Naive B cell (primary cell): ENCODE results near the gene KRTAP5-3. TPM values are rescaled to one million over a fixed set of nuclear protein-coding genes. Genes with fewer than 3 reads are reported as not detected.
"Not testable (repeated sequence)": the region's sequence is repeated elsewhere in the genome, so short reads cannot be mapped to it uniquely, and the experiment has no call there.

Experiments used
- ATAC-seq, 2 donors: fragments of 150-1000 bp; cut with Tn5 transposase; 2 replicates each; pipeline ENCODE4 v1.10.0; 2021; ENCODE audit warnings: low read depth in 2 of 2, mild to moderate bottlenecking in 2 of 2, moderate library complexity in 2 of 2
- DNase-seq: peaks from one replicate; pipeline ENCODE4 v3.0.0; 2022
- H3K27ac Mint-ChIP-seq, 6 donors: one replicate each; pipeline ENCODE4 v1.8.0; 2020 to 2022; ENCODE audit warnings: mild to moderate bottlenecking in 6 of 6, mixed read lengths in 6 of 6, moderate library complexity in 5 of 6, inconsistent platforms in 2 of 6
- H3K27me3 Mint-ChIP-seq, 3 donors: one replicate each; pipeline ENCODE4 v1.8.0; 2021 to 2022; ENCODE audit warnings: mixed read lengths in 3 of 3, mild to moderate bottlenecking in 1 of 3
- H3K36me3 Mint-ChIP-seq, 2 donors: one replicate each; pipeline ENCODE4 v1.8.0; 2020 to 2022; ENCODE audit warnings: mixed read lengths in 2 of 2, inconsistent platforms in 1 of 2, mild to moderate bottlenecking in 1 of 2
- H3K4me1 Mint-ChIP-seq, 3 donors: one replicate each; pipeline ENCODE4 v1.8.0; 2020 to 2022; ENCODE audit warnings: mixed read lengths in 3 of 3, inconsistent platforms in 1 of 3, mild to moderate bottlenecking in 1 of 3, moderate library complexity in 1 of 3
- H3K4me3 Mint-ChIP-seq, 8 donors: one replicate each; pipeline ENCODE4 v1.8.0; 2020 to 2022; ENCODE audit warnings: mild to moderate bottlenecking in 8 of 8, mixed read lengths in 8 of 8, moderate library complexity in 8 of 8, inconsistent platforms in 2 of 8
- H3K9me3 Mint-ChIP-seq, 7 donors: one replicate each; pipeline ENCODE4 v1.8.0; 2020 to 2022; ENCODE audit warnings: mixed read lengths in 7 of 7, mild to moderate bottlenecking in 5 of 7, inconsistent platforms in 2 of 7, moderate library complexity in 1 of 7
- polyA plus RNA-seq, 6 donors: library from polyadenylated mRNA; unstranded; fragments of 300-500 nt; fragmentation: Illumina TruSeq; gene quantifications; one replicate each; pipeline ENCODE4 v1.2.3, GENCODE V29; 2021; ENCODE audit warnings: low read depth in 6 of 6

The KRTAP5-3 gene
- polyA plus RNA-seq, 6 donors from 2014 or later = not detected

DNA sequence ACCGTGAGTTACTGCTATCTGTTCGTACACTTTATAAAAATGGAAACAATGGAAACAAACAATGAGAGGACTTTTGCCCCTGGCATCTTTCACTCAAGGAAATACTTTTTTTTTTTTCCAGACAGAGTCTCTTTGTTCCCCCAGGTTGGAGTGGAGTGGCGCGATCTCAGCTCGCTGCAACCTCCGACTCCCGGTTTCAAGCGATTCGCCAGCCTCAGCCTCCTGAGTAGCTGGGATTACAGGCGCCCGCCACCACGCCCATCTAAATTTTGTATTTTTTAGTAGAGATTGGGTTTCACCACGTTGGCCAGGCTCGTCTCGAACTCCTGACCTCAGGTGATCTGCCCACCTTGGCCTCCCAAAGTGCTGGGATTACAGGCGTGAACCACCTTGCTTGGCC lies 32.5 kb downstream of the KRTAP5-3 start:
- Mint-ChIP-seq H3K4me3 (peak overlapping the region in 4 of 8 donors; percentile 30 to 77 (median 46)), H3K27me3 (peaks cover 9 to 41% (median 21%) of the 10 kb centered on the region in 3 donors), H3K9me3 (peaks cover 5 to 15% (median 11%) of the 10 kb centered on the region in 7 donors), H3K36me3 (peaks cover 0 to 14% of the 10 kb centered on the region in 2 donors), H3K4me1 (peaks cover 6 to 13% (median 11%) of the 10 kb centered on the region in 3 donors)
- not testable (repeated sequence) for ATAC-seq, DNase-seq, H3K27ac Mint-ChIP-seq

DNA sequence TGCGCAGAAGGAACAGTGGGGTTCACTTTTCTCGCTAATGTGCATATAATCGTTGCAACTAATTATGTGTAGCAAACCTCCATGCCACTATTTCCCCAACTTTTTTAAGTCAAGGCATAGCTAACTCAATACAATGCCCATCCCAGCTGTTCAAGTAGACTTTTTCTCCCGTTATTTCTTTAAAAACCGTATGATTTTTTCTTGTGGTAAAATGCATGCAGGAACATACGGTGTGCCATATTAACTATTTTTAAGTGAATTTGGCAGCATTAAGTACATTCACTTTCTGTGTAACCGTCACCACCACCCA lies 33.4 kb downstream of the KRTAP5-3 start:
- peaks cover 5 to 15% (median 11%) of the 10 kb centered on the region in 7 donors for H3K9me3 Mint-ChIP-seq
- peak overlapping the region in 7 of 8 donors; percentile 33 to 82 (median 70) for H3K4me3 Mint-ChIP-seq
- peaks cover 6 to 13% (median 13%) of the 10 kb centered on the region in 3 donors for H3K4me1 Mint-ChIP-seq
- no peak overlapping the region for H3K27ac Mint-ChIP-seq
- ATAC-seq (no peak), DNase-seq (no peak)
- peaks cover 8 to 50% (median 24%) of the 10 kb centered on the region in 3 donors for H3K27me3 Mint-ChIP-seq
- peaks cover 0 to 14% of the 10 kb centered on the region in 2 donors for H3K36me3 Mint-ChIP-seq

DNA sequence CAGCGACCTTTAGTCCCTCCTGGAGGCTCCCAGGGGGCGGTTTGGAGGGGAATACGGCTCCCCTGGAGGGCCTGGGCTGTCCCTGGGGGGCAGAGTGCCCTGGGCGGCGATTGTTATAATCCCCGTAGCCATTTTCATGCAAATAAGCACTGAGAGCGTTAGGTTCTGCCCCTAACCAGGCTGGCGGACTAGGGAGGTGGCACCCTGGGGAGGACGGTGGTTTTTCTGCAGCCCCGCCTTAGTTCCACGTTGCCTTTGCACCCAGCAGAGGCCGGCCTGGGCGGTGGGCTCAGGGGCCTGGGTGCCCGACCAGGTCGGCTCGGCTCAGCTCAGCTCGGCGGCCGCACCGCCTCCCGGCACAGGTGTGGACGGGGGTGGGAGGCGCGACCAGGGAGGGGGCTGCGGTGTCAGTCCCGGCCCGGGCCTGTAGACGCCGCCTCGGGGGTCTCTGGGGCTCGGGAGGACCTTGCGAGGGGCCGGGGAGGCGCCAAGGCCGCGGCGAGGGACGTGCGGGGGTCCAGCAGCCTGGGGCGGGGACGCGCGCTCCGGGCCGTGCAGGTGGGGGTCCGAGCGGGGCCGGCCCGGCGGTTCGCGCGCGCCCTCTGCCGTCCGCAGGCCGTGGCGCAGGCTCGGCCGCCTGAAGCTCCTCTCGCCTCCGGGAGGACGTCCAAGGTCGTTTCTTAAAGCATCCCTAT lies 33.9 kb downstream of the KRTAP5-3 start:
- Mint-ChIP-seq H3K9me3 (peaks cover 5 to 15% (median 11%) of the 10 kb centered on the region in 7 donors), H3K27me3 (peaks cover 13 to 54% (median 30%) of the 10 kb centered on the region in 3 donors), H3K36me3 (peaks cover 0 to 14% of the 10 kb centered on the region in 2 donors), H3K4me1 (peaks cover 6 to 13% (median 13%) of the 10 kb centered on the region in 3 donors), H3K27ac (peak overlapping the region in 5 of 6 donors; percentile 49 to 90 (median 63)), H3K4me3 (peak overlapping the region; percentile 47 to 83 (median 77))
- peak; percentile 64 to 69 for ATAC-seq
- peak; percentile 74 for DNase-seq

DNA sequence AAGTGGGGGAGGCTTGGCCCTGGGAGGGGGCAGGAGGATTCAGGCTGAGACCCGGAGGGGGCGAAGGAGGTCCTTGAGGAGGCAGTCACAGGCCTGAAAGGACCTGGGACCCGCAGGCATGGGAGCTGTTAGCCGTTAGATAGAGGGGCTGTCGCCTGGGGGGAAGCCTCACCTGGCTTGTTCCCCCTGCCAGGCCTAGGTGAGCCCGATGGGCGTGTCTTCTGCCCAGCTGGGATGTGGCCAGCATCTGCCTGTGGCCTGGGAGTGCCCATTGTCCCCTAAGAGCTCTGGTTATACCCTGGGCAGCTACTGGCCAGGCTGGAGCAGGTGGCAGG lies 34.4 kb downstream of the KRTAP5-3 start:
- peak overlapping the region; percentile 49 to 90 (median 60) for H3K27ac Mint-ChIP-seq
- peak overlapping the region; percentile 69 to 85 (median 78) for H3K4me3 Mint-ChIP-seq
- DNase-seq (no peak), ATAC-seq (peak in 1 of 2 donors; percentile 0)
- H3K36me3 Mint-ChIP-seq = peaks cover 0 to 10% of the 10 kb centered on the region in 2 donors
- H3K9me3 Mint-ChIP-seq = peaks cover 5 to 12% (median 8%) of the 10 kb centered on the region in 7 donors
- peaks cover 6 to 13% (median 13%) of the 10 kb centered on the region in 3 donors for H3K4me1 Mint-ChIP-seq
- H3K27me3 Mint-ChIP-seq = peaks cover 14 to 54% (median 33%) of the 10 kb centered on the region in 3 donors

- Mint-ChIP-seq H3K27ac (peak overlapping the region; percentile 49 to 90 (median 80)), H3K27me3 (peaks cover 11 to 54% (median 33%) of the 10 kb centered on the region in 3 donors), H3K4me1 (peaks cover 6 to 13% (median 13%) of the 10 kb centered on the region in 3 donors), H3K9me3 (peaks cover 2 to 7% (median 3%) of the 10 kb centered on the region in 7 donors), H3K4me3 (peak overlapping the region; percentile 69 to 85 (median 78)), H3K36me3 (peaks cover 0 to 4% of the 10 kb centered on the region in 2 donors)
- DNase-seq = no peak
- no peak for ATAC-seq
Measured at GRCh38 chr11:1573077-1573902, 35.0 kb downstream of the KRTAP5-3 start.

DNA sequence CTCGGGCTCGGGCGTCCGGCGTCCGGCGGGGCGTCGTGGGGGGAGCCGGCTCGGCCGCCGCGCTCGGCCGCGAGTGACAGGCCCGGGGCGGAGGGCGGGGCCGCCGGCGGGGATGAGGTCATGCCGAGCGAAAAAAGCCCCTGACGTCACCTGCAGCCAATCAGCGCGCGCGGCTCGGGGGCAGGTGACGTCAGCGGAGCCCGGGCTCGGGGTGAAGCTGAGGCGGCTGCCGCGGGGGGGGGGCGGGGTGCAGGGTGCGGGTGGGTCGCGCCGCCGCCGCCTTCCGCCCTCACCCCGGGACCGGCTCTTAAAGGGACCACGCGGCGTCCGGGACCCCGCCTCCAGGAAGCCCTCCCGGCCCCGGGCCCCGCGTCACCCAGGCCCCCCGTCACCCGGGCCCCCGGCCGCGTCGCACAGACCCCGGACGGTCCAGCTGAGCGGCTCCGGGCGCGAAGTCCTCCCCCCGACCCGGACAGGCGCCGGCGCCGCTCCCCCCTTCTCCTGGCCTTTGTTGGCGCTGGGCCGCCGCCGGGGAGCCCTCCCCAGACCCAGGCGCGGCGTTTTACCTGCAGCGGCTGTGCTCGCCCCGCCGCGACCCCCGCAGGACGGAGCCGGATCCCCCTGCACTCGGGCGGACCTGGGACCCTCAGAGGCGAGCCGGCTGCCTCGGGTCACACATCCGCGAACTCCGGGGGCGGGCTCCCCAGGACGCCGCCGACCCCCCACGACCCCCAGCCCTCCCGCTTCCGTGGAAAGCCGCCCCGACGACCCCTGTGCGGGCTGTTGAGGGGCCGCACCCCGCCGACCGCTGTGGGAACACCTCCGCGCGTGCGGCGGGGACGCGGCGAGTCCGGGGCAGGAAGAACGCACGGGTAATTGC lies 35.8 kb downstream of the KRTAP5-3 start, which contains the start of gene DUSP8:
Gene DUSP8, minus strand, starts transcription at position 75 of the 880 bp plus-strand sequence. CDS start 6,445 bp downstream, outside the sequence.
- Mint-ChIP-seq H3K9me3 (peaks cover 0 to under 1% (median 0%) of the 10 kb centered on the region in 7 donors), H3K27ac (peak within 1 kb of the TSS in 4 of 6 donors; percentile 65 to 91 (median 84)), H3K4me1 (peaks cover 6 to 13% (median 13%) of the 10 kb centered on the region in 3 donors), H3K4me3 (peak within 1 kb of the TSS in 6 of 8 donors; percentile 46 to 85 (median 70)), H3K27me3 (peaks cover 11 to 58% (median 31%) of the 10 kb centered on the region in 3 donors), H3K36me3 (no peaks in the 10 kb centered on the region)
- DNase-seq (peak; percentile 93), ATAC-seq (peak; percentile 59 to 72)

DNA sequence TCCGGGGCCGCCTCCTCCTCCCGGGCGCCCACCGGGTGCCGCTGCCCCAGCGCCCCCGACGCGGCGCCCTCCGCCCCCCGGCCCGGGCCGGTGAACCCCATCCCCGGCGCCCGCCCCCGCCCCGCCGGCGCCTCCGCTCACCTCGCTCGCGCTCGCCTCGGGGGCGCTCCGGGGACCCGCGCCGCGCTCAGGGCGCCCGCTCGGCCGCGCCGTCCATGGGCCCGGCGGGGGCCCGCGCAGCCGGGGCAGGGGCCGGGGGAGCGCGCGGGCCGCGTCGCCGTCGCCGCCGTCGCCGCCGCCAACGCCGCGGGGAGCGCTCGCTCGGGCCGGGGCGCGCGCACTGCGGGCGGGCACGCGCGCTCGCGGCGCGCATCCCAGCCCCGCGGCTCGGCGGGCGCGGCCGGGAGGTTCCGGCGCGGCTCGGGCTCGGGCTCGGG lies 36.5 kb downstream of the KRTAP5-3 start:
- peaks cover 11 to 62% (median 34%) of the 10 kb centered on the region in 3 donors for H3K27me3 Mint-ChIP-seq
- no peaks in the 10 kb centered on the region for H3K36me3 Mint-ChIP-seq
- peak; percentile 51 for DNase-seq
- H3K27ac Mint-ChIP-seq = peak overlapping the region in 1 of 6 donors; percentile 90
- ATAC-seq = peak in 1 of 2 donors; percentile 4
- peaks cover 6 to 13% (median 13%) of the 10 kb centered on the region in 3 donors for H3K4me1 Mint-ChIP-seq
- H3K4me3 Mint-ChIP-seq = peak overlapping the region in 1 of 8 donors; percentile 77
- H3K9me3 Mint-ChIP-seq = no peaks in the 10 kb centered on the region

- H3K4me1 Mint-ChIP-seq = peaks cover 6 to 13% (median 13%) of the 10 kb centered on the region in 3 donors
Measured at GRCh38 chr11:1570896-1571759, 37.1 kb downstream of the KRTAP5-3 start.

GRCh38 chr11:1570531-1570895 lies 37.8 kb downstream of the KRTAP5-3 start:
- Mint-ChIP-seq H3K27me3 (peaks cover 11 to 61% (median 37%) of the 10 kb centered on the region in 3 donors), H3K36me3 (no peaks in the 10 kb centered on the region), H3K4me3 (peak overlapping the region; percentile 44 to 77 (median 60)), H3K9me3 (no peaks in the 10 kb centered on the region), H3K27ac (peak overlapping the region in 4 of 6 donors; percentile 50 to 91 (median 74)), H3K4me1 (peaks cover 6 to 13% (median 13%) of the 10 kb centered on the region in 3 donors)
- ATAC-seq (no peak), DNase-seq (no peak)

More at GRCh38 chr11:1570896-1571759, 37.1 kb downstream of the KRTAP5-3 start:
- H3K36me3 Mint-ChIP-seq = no peaks in the 10 kb centered on the region
- no peaks in the 10 kb centered on the region for H3K9me3 Mint-ChIP-seq
- H3K4me3 Mint-ChIP-seq = peak overlapping the region; percentile 44 to 76 (median 60)
- H3K27me3 Mint-ChIP-seq = peaks cover 11 to 63% (median 34%) of the 10 kb centered on the region in 3 donors
- ATAC-seq = no peak
- H3K27ac Mint-ChIP-seq = peak overlapping the region in 3 of 6 donors; percentile 73 to 91 (median 76)
- no peak for DNase-seq

DNA sequence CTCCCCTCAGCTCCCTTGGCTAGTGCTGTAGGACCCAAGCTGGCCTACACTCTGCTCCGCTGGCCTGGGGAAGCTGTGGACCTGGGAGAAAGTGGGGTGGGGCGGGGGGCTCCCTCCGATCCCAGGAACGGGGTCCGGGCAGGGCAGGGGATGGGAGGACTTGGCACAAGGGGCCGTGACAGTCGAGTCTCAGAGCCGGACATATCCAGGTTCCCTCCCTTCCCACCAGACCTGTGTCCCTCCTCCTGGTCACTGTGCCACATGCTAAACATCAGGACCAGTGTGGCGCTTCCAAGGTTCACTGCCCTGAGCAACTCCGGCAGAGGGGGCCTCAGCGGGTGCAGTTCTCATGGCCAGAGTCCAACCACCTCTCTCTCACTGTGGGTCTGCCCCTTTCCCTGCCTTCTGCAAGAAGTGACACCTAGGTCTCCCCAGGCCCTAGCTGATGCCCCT lies 38.2 kb downstream of the KRTAP5-3 start:
- Mint-ChIP-seq H3K27ac (peak overlapping the region in 4 of 6 donors; percentile 50 to 91 (median 74)), H3K27me3 (peaks cover 10 to 60% (median 37%) of the 10 kb centered on the region in 3 donors), H3K4me1 (peaks cover 6 to 13% (median 13%) of the 10 kb centered on the region in 3 donors), H3K36me3 (no peaks in the 10 kb centered on the region), H3K4me3 (peak overlapping the region in 3 of 8 donors; percentile 69 to 76 (median 73)), H3K9me3 (no peaks in the 10 kb centered on the region)
- ATAC-seq = no peak
- DNase-seq = no peak

DNA sequence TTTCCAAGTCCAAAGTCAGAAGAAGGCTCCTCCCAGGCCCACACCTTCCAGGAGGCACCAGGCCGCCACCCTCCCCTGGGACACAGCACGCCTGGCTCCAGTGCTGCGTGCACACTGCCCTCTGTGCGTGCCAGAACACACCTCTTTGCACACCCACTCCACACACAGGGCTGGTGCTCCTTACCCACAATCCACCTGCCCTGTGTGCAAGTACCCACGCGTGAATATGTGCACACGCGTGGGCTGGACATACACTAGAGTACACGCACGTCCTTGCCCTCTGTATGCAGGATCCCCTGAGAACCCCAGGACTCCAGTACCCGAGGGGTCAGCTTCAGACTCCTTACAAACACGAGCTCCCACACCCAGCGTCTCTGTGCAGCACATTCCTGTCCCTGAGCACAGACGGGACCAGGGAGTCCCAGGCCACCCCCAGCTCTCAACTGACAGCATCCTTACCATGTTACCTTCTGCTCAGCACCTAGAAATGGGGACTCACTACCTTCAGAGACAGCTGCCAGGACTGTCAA lies 38.9 kb downstream of the KRTAP5-3 start:
- Mint-ChIP-seq H3K4me3 (peak overlapping the region in 4 of 8 donors; percentile 62 to 72 (median 68)), H3K9me3 (no peaks in the 10 kb centered on the region), H3K4me1 (peaks cover 6 to 13% (median 13%) of the 10 kb centered on the region in 3 donors), H3K36me3 (no peaks in the 10 kb centered on the region), H3K27me3 (peaks cover 7 to 62% (median 37%) of the 10 kb centered on the region in 3 donors), H3K27ac (peak overlapping the region in 3 of 6 donors; percentile 5 to 73 (median 38))
- DNase-seq (no peak), ATAC-seq (no peak)
